ENCODE results near the gene UBAC1. TPM values are rescaled to one million over a fixed set of nuclear protein-coding genes. Genes with fewer than 3 reads are reported as not detected.

UBAC1 gene
- total RNA-seq, 4 donors from 2014 or later, result 48.6 to 61.4 (median 55.9) TPM

DNA sequence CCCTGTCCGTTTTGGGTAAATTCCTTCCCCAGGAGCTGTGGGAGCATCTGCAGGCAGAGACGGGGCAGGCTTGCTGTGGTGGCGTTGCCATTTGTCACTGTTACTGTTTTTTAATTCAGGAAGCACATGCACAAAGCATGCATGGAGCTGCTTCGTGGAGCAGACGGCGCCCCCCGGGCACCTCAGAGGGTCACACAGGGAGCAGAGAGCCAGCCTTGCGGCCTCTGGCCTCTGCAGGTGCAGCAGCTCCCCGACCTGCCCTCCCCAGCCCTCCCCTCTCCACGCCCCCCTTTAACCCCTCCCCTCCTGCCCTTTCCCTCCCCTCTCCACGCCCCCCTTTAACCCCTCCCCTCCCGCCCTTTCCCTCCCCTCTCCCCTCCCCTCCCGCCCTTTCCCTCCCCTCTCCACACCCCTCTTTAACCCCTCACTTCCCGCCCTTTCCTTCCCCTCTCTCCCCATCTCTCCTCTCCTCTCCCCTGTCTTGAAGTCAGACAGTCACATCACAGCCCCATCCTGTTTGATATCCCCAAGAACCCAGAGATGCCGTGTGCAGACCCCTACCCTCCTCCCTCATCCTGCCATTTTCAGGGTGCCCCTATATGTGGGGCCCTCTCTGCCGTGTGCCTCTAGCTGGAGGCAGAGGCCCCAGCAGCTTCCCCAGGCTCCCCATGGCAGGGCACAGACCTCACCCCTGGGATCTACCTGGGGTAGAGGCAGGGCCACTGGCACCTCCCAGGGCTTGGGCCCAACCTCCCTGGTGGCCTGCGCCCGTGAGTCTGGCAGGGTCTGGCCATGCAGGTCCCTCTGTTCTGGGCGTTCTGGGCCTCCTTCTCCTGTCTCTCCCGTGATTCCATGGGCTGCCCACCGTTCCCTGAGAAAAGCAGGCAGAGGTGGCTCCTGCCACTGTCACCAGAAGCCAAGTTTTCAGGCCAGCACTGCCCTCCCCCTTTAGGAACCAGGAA, 29.6 kb upstream of the UBAC1 start:
- no peaks in the 10 kb centered on the region for H3K9me3 ChIP-seq
- no peaks in the 10 kb centered on the region for H3K36me3 ChIP-seq
- H3K4me1 ChIP-seq, result peaks cover 0 to 74% (median 42%) of the 10 kb centered on the region in 4 donors
- H3K4me3 ChIP-seq, result peak overlapping the region in 1 of 4 donors; percentile 11
- 30 to 31% methylated on average over 18 to 20 of the region's 21 CpGs for WGBS, 2 donors
- peak overlapping the region; percentile 46 to 96 (median 70) for H3K27ac ChIP-seq
- no peak for DNase-seq (ENCODE audit: low spot score in 2 of 2)
- no peak for TF ChIP-seq POLR2A (IDR thresholded peaks at IDR 0.05)
- TF ChIP-seq, protein P1, sequence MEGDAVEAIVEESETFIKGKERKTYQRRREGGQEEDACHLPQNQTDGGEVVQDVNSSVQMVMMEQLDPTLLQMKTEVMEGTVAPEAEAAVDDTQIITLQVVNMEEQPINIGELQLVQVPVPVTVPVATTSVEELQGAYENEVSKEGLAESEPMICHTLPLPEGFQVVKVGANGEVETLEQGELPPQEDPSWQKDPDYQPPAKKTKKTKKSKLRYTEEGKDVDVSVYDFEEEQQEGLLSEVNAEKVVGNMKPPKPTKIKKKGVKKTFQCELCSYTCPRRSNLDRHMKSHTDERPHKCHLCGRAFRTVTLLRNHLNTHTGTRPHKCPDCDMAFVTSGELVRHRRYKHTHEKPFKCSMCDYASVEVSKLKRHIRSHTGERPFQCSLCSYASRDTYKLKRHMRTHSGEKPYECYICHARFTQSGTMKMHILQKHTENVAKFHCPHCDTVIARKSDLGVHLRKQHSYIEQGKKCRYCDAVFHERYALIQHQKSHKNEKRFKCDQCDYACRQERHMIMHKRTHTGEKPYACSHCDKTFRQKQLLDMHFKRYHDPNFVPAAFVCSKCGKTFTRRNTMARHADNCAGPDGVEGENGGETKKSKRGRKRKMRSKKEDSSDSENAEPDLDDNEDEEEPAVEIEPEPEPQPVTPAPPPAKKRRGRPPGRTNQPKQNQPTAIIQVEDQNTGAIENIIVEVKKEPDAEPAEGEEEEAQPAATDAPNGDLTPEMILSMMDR (IDR thresholded peaks at IDR 0.05), result no peak
- TF ChIP-seq EP300 (IDR thresholded peaks at IDR 0.05), result no peak
- no peaks in the 10 kb centered on the region for H3K27me3 ChIP-seq

DNA sequence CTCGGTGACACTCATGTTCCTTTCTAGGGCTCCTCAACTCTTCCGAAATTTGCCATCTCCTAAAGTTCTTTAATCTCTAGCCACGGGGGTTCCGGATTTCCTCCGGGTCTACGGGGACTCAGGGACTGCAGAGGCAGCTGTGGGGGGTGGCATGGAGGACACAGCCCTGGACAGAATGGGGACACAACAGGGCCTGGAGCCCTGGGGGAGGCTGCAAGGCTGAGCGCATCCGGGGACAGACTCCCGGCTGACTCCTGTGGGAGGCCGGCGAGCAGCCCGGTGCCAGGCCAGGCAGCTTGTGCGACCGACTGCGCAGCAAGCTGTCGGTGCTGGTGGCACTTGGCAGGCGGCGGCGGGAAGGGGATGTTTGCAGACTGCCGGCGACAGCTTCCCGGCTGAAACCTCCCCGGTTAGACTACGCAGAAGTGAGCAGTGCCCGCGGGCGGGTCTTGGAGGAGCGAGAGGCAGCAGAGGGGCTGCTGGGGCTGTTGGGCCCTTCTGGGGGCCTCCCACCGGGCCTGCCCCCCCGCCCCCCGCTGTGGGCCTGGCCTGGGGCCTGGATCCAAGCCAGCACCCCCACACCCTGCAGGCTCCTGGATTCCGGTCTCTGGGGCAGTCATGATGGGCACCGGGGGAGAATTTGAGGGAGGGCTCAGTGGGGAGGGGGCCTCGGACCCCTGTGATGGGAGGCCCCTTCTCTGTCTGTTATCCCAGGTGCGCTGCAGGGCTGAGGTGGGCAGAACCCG, 28.7 kb upstream of the UBAC1 start:
- TF ChIP-seq EP300 (IDR thresholded peaks at IDR 0.05), result no peak
- TF ChIP-seq, protein P1 (IDR thresholded peaks at IDR 0.05), result no peak
- no peak for TF ChIP-seq POLR2A (IDR thresholded peaks at IDR 0.05)
- Histone ChIP-seq H3K27ac (peak overlapping the region in 3 of 4 donors; percentile 30 to 91 (median 48)), H3K27me3 (no peaks in the 10 kb centered on the region), H3K4me3 (peak overlapping the region in 1 of 4 donors; percentile 11), H3K9me3 (no peaks in the 10 kb centered on the region), H3K4me1 (peaks cover 0 to 73% (median 42%) of the 10 kb centered on the region in 4 donors), H3K36me3 (no peaks in the 10 kb centered on the region)
- WGBS, 2 donors, result 48 to 52% methylated on average over 26 to 33 of the region's 36 CpGs
- no peak for DNase-seq (ENCODE audit: low spot score in 2 of 2)

DNA sequence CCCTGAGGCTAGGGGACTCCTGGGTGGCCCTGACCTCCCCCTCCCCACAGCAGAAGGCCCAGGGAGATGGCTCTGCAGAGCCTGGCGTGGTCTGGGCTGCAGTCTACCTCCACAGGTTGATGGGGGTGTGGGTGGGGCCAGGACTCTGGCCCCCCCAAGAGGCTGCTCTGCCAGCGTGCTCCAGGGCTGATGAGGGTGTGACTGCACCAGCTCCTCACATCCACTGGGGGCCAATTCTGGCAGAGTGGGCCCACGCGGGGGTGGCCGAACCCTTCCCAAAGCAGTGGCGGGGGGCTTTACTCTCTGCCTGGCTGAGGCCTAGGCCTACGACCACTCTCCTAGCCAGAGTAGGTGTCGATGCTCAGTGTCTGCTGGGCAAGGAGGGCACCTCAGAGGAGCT, 28.0 kb upstream of the UBAC1 start:
- Histone ChIP-seq H3K4me3 (no peak overlapping the region), H3K4me1 (peaks cover 0 to 66% (median 35%) of the 10 kb centered on the region in 4 donors), H3K27ac (peak overlapping the region in 3 of 4 donors; percentile 13 to 91 (median 30)), H3K9me3 (no peaks in the 10 kb centered on the region), H3K27me3 (no peaks in the 10 kb centered on the region), H3K36me3 (no peaks in the 10 kb centered on the region)
- 95 to 100% methylated on average over 1 to 4 of the region's 8 CpGs for WGBS, 2 donors
- no peak for DNase-seq (ENCODE audit: low spot score in 2 of 2)
- TF ChIP-seq, protein P1 (IDR thresholded peaks at IDR 0.05), result no peak
- no peak for TF ChIP-seq EP300 (IDR thresholded peaks at IDR 0.05)
- no peak for TF ChIP-seq POLR2A (IDR thresholded peaks at IDR 0.05)

DNA sequence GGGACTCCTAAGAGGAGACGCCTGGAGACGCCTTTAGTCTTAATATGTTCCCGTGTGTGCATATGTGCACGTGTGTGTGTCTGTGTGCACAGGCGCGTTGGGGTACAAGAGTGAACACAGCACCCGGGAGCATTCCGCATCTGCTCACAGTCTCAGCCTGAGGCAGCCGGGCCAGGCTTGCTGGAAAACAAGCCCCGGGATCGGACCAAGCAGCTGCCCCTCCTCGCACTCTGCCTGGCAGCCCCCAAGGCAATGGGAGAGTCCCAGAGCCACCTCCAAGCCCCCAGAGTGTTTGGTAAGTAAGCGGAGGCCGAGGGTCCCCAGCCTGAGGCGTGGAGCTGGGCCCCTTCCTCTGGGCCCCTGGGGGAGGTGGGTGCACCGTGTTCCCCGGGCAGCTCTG, 27.3 kb upstream of the UBAC1 start:
- Histone ChIP-seq H3K36me3 (no peaks in the 10 kb centered on the region), H3K9me3 (no peaks in the 10 kb centered on the region), H3K27ac (peak overlapping the region in 1 of 4 donors; percentile 91), H3K27me3 (no peaks in the 10 kb centered on the region), H3K4me1 (peaks cover 0 to 59% (median 29%) of the 10 kb centered on the region in 4 donors), H3K4me3 (no peak overlapping the region)
- 77 to 87% methylated on average over 16 to 17 of the region's 17 CpGs for WGBS, 2 donors
- TF ChIP-seq EP300 (IDR thresholded peaks at IDR 0.05) (no peak), POLR2A (IDR thresholded peaks at IDR 0.05) (no peak)
- DNase-seq (ENCODE audit: low spot score in 2 of 2), result no peak

DNA sequence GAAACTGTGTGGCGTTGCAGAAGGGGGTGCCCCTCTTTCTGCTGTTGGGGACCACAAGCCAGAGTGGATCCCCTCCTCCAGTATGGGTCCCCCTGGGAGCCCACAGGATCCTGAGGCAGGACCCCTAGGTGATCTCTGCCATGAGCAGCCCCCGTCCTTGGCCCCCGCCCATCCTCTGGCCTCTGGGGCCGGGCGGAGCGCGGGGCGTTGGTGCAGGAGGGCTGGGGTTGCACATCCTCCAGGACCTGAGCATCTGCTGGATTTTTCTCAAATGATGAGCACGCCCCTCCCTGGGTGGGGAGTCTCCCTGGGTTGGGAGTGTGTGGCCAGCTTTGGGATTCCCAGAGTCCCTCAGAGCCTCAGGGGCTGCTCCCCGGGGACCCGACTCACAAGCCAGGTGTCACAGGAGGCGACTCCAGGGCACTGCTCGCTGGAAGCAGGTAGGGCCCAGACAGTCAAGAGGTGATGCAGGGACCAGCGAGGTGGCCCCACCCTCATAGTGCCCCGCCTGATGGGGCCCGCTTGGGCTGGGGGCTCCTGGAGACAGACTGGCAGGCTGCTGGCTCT, 26.7 kb upstream of the UBAC1 start:
- no peak for DNase-seq (ENCODE audit: low spot score in 2 of 2)
- Histone ChIP-seq H3K9me3 (no peaks in the 10 kb centered on the region), H3K4me3 (no peak overlapping the region), H3K36me3 (no peaks in the 10 kb centered on the region), H3K27me3 (no peaks in the 10 kb centered on the region), H3K27ac (no peak overlapping the region), H3K4me1 (peaks cover 0 to 54% (median 24%) of the 10 kb centered on the region in 4 donors)
- WGBS, 2 donors, result 90 to 98% methylated on average over 15 of the region's 16 CpGs
- TF ChIP-seq POLR2A (IDR thresholded peaks at IDR 0.05) (no peak), EP300 (IDR thresholded peaks at IDR 0.05) (no peak)
- TF ChIP-seq, protein P1 (IDR thresholded peaks at IDR 0.05), result no peak
